Transverse colon (tissue), 4 donors: ENCODE measurements around the gene PALLD. TPM values are rescaled to one million over a fixed set of nuclear protein-coding genes. Genes with fewer than 3 reads are reported as not detected.

ENCODE experiments used
- DNase-seq: peaks from one replicate; pipeline ENCODE4 v3.0.0-alpha.2; 2019
- H3K27ac ChIP-seq, 4 donors: fragments of 200-600 bp; sonication (generic); 2 replicates each; pipeline ENCODE4 v1.5.1; 2016 to 2018; ENCODE audit warnings: inconsistent platforms in 4 of 4
- H3K27me3 ChIP-seq: fragments of 200-600 bp; sonication (generic); 2 replicates; pipeline ENCODE4 v1.5.1; 2017; ENCODE audit warnings: inconsistent platforms
- H3K36me3 ChIP-seq, 4 donors: fragments of 200-600 bp; sonication (generic); 2 replicates each; pipeline ENCODE4 v1.5.1; 2017 to 2019; ENCODE audit warnings: inconsistent platforms in 4 of 4
- H3K4me1 ChIP-seq, 4 donors: fragments of 200-600 bp; sonication (generic); 2 replicates each; pipeline ENCODE4 v1.5.1; 2017 to 2020; ENCODE audit warnings: inconsistent platforms in 4 of 4
- H3K4me3 ChIP-seq, 4 donors: fragments of 200-600 bp; sonication (generic); 1 replicate in 1 of 4; 2 replicates in 3 of 4; pipeline versions ENCODE4 v1.5.1 to v1.6.1; 2017 to 2019; ENCODE audit warnings: inconsistent platforms in 4 of 4
- H3K9me3 ChIP-seq, 2 donors: fragments of 200-600 bp; sonication (generic); 2 replicates each; pipeline ENCODE4 v1.5.1; 2017 to 2019; ENCODE audit warnings: inconsistent platforms in 2 of 2
- EP300 ChIP-seq: sonication (generic); formaldehyde crosslinking; IDR thresholded peaks from one replicate; pipeline ENCODE4 v1.6.1; 2017; ENCODE audit warnings: antibody characterized with exemption, low read depth
- POLR2A ChIP-seq: fragments of 450-650 bp; IDR thresholded peaks from one replicate; pipeline ENCODE4 v1.6.1; 2016; ENCODE audit warnings: antibody characterized with exemption, mild to moderate bottlenecking, moderate library complexity
- POLR2AphosphoS5 ChIP-seq, 3 donors: sonication (generic); formaldehyde crosslinking; IDR thresholded peaks; one replicate each; pipeline ENCODE4 v1.6.1; 2016; ENCODE audit warnings: antibody characterized with exemption in 3 of 3
- WGBS, 2 donors: methylation state at CpG; one replicate each; pipeline ENCODE4 v1.1.5; 2018; ENCODE audit warnings: low coverage in 1 of 2; 5-methylcytosine and 5-hydroxymethylcytosine counted together
- in situ Hi-C, 4 donors: fragments of 200-750 bp; cut with MboI; loops; one replicate each; pipeline versions ENCODE4 v1.15.0 to v1.15.1; 2017; ENCODE audit warnings: low sequenced_read_pairs in 3 of 4, low pct_ligation_motif_present in 1 of 4, low pct_unique_long_range_greater_than_20kb in 1 of 4
- intact Hi-C: fragments of 100-400 bp; cut with DNase I; formaldehyde crosslinking; loops from one replicate; pipeline ENCODE4 v1.15.1; 2023; ENCODE audit warnings: low total_unique reads
- small RNA-seq, 4 donors: library from RNA; depleted of rRNA; stranded (forward); fragments of <200 nt; gene quantifications; one replicate each; pipeline ENCODE3, GENCODE V24; 2016
- total RNA-seq, 4 donors: library from RNA; depleted of rRNA; stranded (reverse); fragments of >200 nt; gene quantifications; one replicate each; pipeline ENCODE4 v1.1.0, GENCODE V29; 2016
- TF ChIP-seq, protein P1 (sequence below), 5 experiments: fragments of 200-600 bp in 3 of 5; fragments of 450-650 bp in 2 of 5; sonication (generic) in 3 of 5; IDR thresholded peaks; 1 replicate in 2 of 5; 2 replicates in 3 of 5; pipeline ENCODE4 v1.5.1; 2016 to 2017; ENCODE audit warnings: antibody characterized with exemption in 5 of 5, inconsistent platforms in 3 of 5, mild to moderate bottlenecking in 2 of 5, moderate library complexity in 1 of 5

PALLD gene
- total RNA-seq, 4 donors from 2014 or later: 230 to 309 (median 278) TPM

- TF ChIP-seq POLR2A (no peak), POLR2AphosphoS5 (IDR thresholded peaks at IDR 0.05) (no peak), EP300 (no peak)
- TF ChIP-seq, protein P1, sequence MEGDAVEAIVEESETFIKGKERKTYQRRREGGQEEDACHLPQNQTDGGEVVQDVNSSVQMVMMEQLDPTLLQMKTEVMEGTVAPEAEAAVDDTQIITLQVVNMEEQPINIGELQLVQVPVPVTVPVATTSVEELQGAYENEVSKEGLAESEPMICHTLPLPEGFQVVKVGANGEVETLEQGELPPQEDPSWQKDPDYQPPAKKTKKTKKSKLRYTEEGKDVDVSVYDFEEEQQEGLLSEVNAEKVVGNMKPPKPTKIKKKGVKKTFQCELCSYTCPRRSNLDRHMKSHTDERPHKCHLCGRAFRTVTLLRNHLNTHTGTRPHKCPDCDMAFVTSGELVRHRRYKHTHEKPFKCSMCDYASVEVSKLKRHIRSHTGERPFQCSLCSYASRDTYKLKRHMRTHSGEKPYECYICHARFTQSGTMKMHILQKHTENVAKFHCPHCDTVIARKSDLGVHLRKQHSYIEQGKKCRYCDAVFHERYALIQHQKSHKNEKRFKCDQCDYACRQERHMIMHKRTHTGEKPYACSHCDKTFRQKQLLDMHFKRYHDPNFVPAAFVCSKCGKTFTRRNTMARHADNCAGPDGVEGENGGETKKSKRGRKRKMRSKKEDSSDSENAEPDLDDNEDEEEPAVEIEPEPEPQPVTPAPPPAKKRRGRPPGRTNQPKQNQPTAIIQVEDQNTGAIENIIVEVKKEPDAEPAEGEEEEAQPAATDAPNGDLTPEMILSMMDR (IDR thresholded peaks at IDR 0.05): no peak
- in situ Hi-C loops: no loop called here
- Histone ChIP-seq H3K27me3 (no peaks in the 10 kb centered on the region), H3K36me3 (no peaks in the 10 kb centered on the region), H3K27ac (no peak overlapping the region), H3K4me1 (peaks cover 0 to 5% (median 0%) of the 10 kb centered on the region in 4 donors), H3K9me3 (no peaks in the 10 kb centered on the region), H3K4me3 (no peak overlapping the region)
- intact Hi-C loops: no loop called here
- DNase-seq: no peak
- 88 to 100% methylated on average over 1 to 2 of the region's 2 CpGs for WGBS, 2 donors
Measured at GRCh38 chr4:168955674-168956073, 458.8 kb downstream of the PALLD start.

- Histone ChIP-seq H3K4me3 (no peak overlapping the region), H3K36me3 (no peaks in the 10 kb centered on the region), H3K27ac (no peak overlapping the region), H3K9me3 (no peaks in the 10 kb centered on the region), H3K4me1 (no peaks in the 10 kb centered on the region), H3K27me3 (no peaks in the 10 kb centered on the region)
- 95 to 97% methylated on average over 5 of the region's 5 CpGs for WGBS, 2 donors
- TF ChIP-seq POLR2AphosphoS5 (IDR thresholded peaks at IDR 0.05): no peak
- no peak for TF ChIP-seq EP300
- no peak for TF ChIP-seq POLR2A
- TF ChIP-seq, protein P1 (IDR thresholded peaks at IDR 0.05): no peak
- intact Hi-C loops: no loop called here
- no peak for DNase-seq
- in situ Hi-C loops: no loop called here
Measured at GRCh38 chr4:168960716-168961115, 463.9 kb downstream of the PALLD start.

- H3K4me1 ChIP-seq: no peaks in the 10 kb centered on the region
- H3K27ac ChIP-seq: no peak overlapping the region
- 82 to 88% methylated on average over 2 to 4 of the region's 4 CpGs for WGBS, 2 donors
- peaks cover 0 to 25% (median 0%) of the 10 kb centered on the region in 4 donors for H3K36me3 ChIP-seq
- TF ChIP-seq POLR2AphosphoS5 (IDR thresholded peaks at IDR 0.05) (no peak), POLR2A (no peak), EP300 (no peak)
- TF ChIP-seq, protein P1 (IDR thresholded peaks at IDR 0.05): no peak
- DNase-seq: no peak
- H3K4me3 ChIP-seq: no peak overlapping the region
- H3K9me3 ChIP-seq: peaks cover 16 to 19% of the 10 kb centered on the region in 2 donors
- in situ Hi-C loops: no loop called here
- intact Hi-C loops: no loop called here
- H3K27me3 ChIP-seq: no peaks in the 10 kb centered on the region
Measured at GRCh38 chr4:168972596-168972995, 475.7 kb downstream of the PALLD start.

Small RNA genes lying within 50 kb of the gene (small RNA-seq; reads per million reads assigned to genes)
- gene RF00432: 0 reads per million in 4 donors
- gene RNU6-1336P: 0 reads per million in 4 donors
- 0 reads per million in 4 donors for gene RNU6-853P

Other genes starting within 250 kb of the PALLD start
- 100 to 1,000 TPM in 1 of 4 donors, 10 to 100 TPM in 3; 26.9 to 119 (median 52.5) TPM for gene DDX60, start 178.3 kb upstream of the PALLD start, total RNA-seq
- 10 to 100 TPM in 3 of 4 donors, 1 to 10 TPM in 1; 8.4 to 65.8 (median 51.9) TPM for gene DDX60L, start 16.6 kb upstream of the PALLD start, total RNA-seq